ENCODE measurements around the gene PPP1R18. TPM values are rescaled to one million over a fixed set of nuclear protein-coding genes. Genes with fewer than 3 reads are reported as not detected.

PPP1R18 gene
- total RNA-seq, 1 experiment from 2014 or later = 44.3 TPM

- H3K36me3 ChIP-seq = no peaks in the 10 kb centered on the region; the same call in none of the 2 replicates
- no peaks in the 10 kb centered on the region for H3K27me3 ChIP-seq
- H3K4me3 ChIP-seq = peak overlapping the region; percentile 83
- DNase-seq = peak; percentile 98 to 99
- peaks cover 38% of the 10 kb centered on the region for H3K4me1 ChIP-seq
- peak overlapping the region; percentile 96 for H3K27ac ChIP-seq
- H3K9me3 ChIP-seq (replicated peaks) = no peaks in the 10 kb centered on the region
These were observed 638 bp upstream of the PPP1R18 start for GRCh38 chr6:30686908-30687658.

- Histone ChIP-seq H3K4me3 (peak overlapping the region; percentile 83), H3K27me3 (no peaks in the 10 kb centered on the region), H3K9me3 (replicated peaks) (no peaks in the 10 kb centered on the region), H3K36me3 (no peaks in the 10 kb centered on the region; the same call in none of the 2 replicates), H3K27ac (no peak overlapping the region), H3K4me1 (peaks cover 39% of the 10 kb centered on the region)
- DNase-seq = no peak
These were observed 1.1 kb downstream of the PPP1R18 start for GRCh38 chr6:30685157-30686008.

- no peak overlapping the region for H3K27ac ChIP-seq
- peak overlapping the region; percentile 45 for H3K4me3 ChIP-seq
- no peaks in the 10 kb centered on the region for H3K9me3 ChIP-seq (replicated peaks)
- peaks cover 36% of the 10 kb centered on the region for H3K4me1 ChIP-seq
- no peaks in the 10 kb centered on the region; the same call in none of the 2 replicates for H3K36me3 ChIP-seq
- DNase-seq = no peak
- H3K27me3 ChIP-seq = no peaks in the 10 kb centered on the region
These were observed 1.9 kb downstream of the PPP1R18 start for GRCh38 chr6:30684386-30685156.

GRCh38 chr6:30683980-30684338 lies 2.5 kb downstream of the PPP1R18 start:
- peaks cover 30% of the 10 kb centered on the region for H3K4me1 ChIP-seq
- peak overlapping the region; percentile 45 for H3K4me3 ChIP-seq
- peaks cover 2% of the 10 kb centered on the region for H3K36me3 ChIP-seq
- no peak for DNase-seq
- H3K9me3 ChIP-seq (replicated peaks) = no peaks in the 10 kb centered on the region
- no peak overlapping the region for H3K27ac ChIP-seq
- H3K27me3 ChIP-seq = no peaks in the 10 kb centered on the region

GRCh38 chr6:30683183-30683979 lies 3.1 kb downstream of the PPP1R18 start:
- no peak overlapping the region; the same call in 1 of the 2 replicates for H3K27ac ChIP-seq
- H3K36me3 ChIP-seq = peaks cover 7% of the 10 kb centered on the region
- H3K27me3 ChIP-seq = no peaks in the 10 kb centered on the region
- H3K9me3 ChIP-seq (replicated peaks) = no peaks in the 10 kb centered on the region
- H3K4me1 ChIP-seq = peaks cover 26% of the 10 kb centered on the region
- DNase-seq = no peak
- peak overlapping the region; percentile 45 for H3K4me3 ChIP-seq

- Histone ChIP-seq H3K4me1 (peaks cover 24% of the 10 kb centered on the region), H3K4me3 (peak overlapping the region; percentile 45), H3K27me3 (no peaks in the 10 kb centered on the region), H3K9me3 (replicated peaks) (no peaks in the 10 kb centered on the region), H3K27ac (no peak overlapping the region; the same call in 1 of the 2 replicates), H3K36me3 (peaks cover 16% of the 10 kb centered on the region)
- DNase-seq = peak; percentile 42 to 48
These were observed 4.0 kb downstream of the PPP1R18 start for GRCh38 chr6:30682143-30683117.

- peaks cover 24% of the 10 kb centered on the region for H3K4me1 ChIP-seq
- H3K27ac ChIP-seq = no peak overlapping the region
- H3K9me3 ChIP-seq (replicated peaks) = no peaks in the 10 kb centered on the region
- no peak overlapping the region for H3K4me3 ChIP-seq
- H3K27me3 ChIP-seq = no peaks in the 10 kb centered on the region
- no peak for DNase-seq
- H3K36me3 ChIP-seq = peaks cover 20% of the 10 kb centered on the region
These were observed 4.7 kb downstream of the PPP1R18 start for GRCh38 chr6:30681766-30682142.

- no peaks in the 10 kb centered on the region for H3K27me3 ChIP-seq
- H3K36me3 ChIP-seq = peaks cover 26% of the 10 kb centered on the region
- H3K4me3 ChIP-seq = no peak overlapping the region
- no peak overlapping the region for H3K27ac ChIP-seq
- peaks cover 16% of the 10 kb centered on the region for H3K4me1 ChIP-seq
- H3K9me3 ChIP-seq (replicated peaks) = no peaks in the 10 kb centered on the region
- no peak for DNase-seq
These were observed 6.5 kb downstream of the PPP1R18 start for GRCh38 chr6:30679765-30680535.

- H3K9me3 ChIP-seq (replicated peaks) = no peaks in the 10 kb centered on the region
- no peak overlapping the region for H3K4me3 ChIP-seq
- H3K27me3 ChIP-seq = no peaks in the 10 kb centered on the region
- H3K36me3 ChIP-seq = peaks cover 26% of the 10 kb centered on the region
- H3K27ac ChIP-seq = no peak overlapping the region
- DNase-seq = peak; percentile 49 to 62
- peaks cover 15% of the 10 kb centered on the region for H3K4me1 ChIP-seq
These were observed 7.3 kb downstream of the PPP1R18 start for GRCh38 chr6:30678964-30679726.

- no peak overlapping the region for H3K4me3 ChIP-seq
- no peaks in the 10 kb centered on the region for H3K27me3 ChIP-seq
- no peak for DNase-seq
- H3K9me3 ChIP-seq (replicated peaks) = no peaks in the 10 kb centered on the region
- H3K4me1 ChIP-seq = no peaks in the 10 kb centered on the region
- no peak overlapping the region for H3K27ac ChIP-seq
- H3K36me3 ChIP-seq = peaks cover 26% of the 10 kb centered on the region
These were observed 9.7 kb downstream of the PPP1R18 start for GRCh38 chr6:30676660-30677285.

GRCh38 chr6:30672445-30673253 lies 13.8 kb downstream of the PPP1R18 start, which contains the start of gene DHX16:
DHX16 (minus strand) TSS chr6:30673006; CDS start chr6:30672841, 165 bp downstream.
- Histone ChIP-seq H3K36me3 (peaks cover 18% of the 10 kb centered on the region), H3K4me3 (peak within 1 kb of the TSS; percentile 80), H3K27ac (peak within 1 kb of the TSS; percentile 13; the same call in 1 of the 2 replicates), H3K4me1 (no peaks in the 10 kb centered on the region), H3K27me3 (no peaks in the 10 kb centered on the region), H3K9me3 (replicated peaks) (no peaks in the 10 kb centered on the region)
- DNase-seq = peak; percentile 94 to 97
